NK-92 (cell line): ENCODE measurements around the gene DHX8.

ENCODE experiments used
- DNase-seq: peaks from one replicate; lab custom pipeline; 2025; ENCODE audit not compliant: unreplicated experiment; lab: John Stamatoyannopoulos, UW

DHX8 gene

DNA sequence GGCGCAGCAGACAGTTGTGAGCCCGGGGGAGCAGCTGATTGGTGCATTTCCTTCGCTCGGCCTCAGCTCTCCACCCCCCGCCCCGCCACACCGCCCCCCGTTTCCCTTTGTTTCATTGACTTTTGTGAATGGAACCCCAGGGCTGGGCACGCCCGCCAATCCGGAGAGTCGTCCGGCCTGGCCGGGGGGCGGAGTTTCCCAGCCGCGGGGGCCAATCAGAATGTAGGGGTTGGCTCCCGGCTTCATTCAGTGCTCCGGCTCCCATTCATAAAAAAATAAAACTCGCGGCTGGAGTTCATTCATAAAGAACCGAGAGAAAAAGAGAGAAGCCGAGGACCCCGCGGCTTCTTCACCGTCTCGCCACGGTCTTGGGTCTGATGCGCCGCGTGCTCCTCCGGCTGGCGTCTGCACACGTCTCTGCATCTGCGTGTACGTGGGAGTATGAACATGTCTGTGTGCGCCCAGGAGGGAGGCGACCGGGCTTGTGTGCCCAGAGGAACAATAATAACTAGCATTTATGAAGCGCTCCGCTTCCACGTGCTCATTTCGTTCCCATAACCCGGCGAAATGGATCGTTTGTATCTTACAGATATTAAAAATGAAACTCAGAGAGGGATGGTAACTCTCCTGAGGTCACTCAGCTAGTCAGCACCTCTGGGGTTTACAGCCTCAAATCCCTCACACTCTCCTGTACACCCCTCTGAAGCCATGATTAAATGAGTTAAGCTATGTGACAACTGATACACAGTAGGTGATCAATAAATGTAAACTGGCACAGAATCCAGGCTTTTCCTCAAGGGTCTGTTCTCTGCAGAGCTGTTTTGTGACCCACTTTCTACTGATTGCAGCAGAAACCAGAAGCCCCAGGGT is 62.8 kb downstream of the DHX8 start, which contains the start of gene ETV4:
ETV4 (minus strand) TSS at position 22 of the 870 bp plus-strand sequence. CDS start 723 bp downstream, outside the sequence.
- no peak for DNase-seq

DNA sequence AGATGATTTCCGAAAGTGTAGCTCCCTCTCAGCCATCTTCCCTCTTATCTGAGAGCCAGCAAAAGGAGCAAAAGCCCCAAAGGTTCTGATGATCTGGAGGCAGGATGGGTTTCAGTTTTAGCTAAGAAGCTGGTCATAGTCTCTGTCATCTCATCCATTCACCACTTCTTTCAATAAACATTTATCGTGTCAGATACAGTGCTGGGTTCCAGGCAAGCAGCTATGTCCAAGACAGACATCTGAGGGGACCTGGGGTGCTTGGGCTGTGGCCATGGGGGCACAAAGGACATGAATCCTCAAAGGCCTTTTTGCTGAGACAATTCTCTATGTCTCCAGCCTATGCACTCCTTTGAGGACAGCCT is 63.4 kb downstream of the DHX8 start:
- DNase-seq, result no peak

DNA sequence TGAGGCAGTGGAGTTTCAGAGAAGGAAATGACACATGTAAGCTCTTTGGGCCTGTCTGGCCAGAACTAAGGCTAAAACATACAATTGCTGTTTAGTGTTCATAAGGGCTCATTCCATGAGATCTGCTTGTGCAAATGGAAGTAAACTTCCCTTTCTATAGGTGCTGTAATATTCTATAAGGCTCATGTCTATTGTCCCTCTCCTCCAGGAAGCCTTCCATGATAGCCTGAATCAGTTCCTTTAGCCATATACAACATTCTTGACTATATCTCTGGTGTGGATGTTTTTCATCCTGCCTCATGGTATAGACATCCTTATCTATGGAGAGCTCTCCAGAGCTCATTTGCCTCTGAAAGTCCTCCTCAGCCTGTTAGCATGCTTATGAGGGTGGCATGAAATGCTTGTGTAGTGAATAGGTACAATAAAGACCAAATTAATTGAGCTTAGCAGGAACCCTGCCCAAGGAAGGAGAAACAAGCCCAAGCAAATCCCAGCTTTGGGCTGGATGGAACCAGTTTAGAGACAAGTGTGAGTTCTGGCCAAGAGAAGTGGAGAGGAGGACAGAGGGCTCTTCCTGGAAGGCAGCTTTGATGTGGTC is 64.0 kb downstream of the DHX8 start:
- DNase-seq, result no peak

DNA sequence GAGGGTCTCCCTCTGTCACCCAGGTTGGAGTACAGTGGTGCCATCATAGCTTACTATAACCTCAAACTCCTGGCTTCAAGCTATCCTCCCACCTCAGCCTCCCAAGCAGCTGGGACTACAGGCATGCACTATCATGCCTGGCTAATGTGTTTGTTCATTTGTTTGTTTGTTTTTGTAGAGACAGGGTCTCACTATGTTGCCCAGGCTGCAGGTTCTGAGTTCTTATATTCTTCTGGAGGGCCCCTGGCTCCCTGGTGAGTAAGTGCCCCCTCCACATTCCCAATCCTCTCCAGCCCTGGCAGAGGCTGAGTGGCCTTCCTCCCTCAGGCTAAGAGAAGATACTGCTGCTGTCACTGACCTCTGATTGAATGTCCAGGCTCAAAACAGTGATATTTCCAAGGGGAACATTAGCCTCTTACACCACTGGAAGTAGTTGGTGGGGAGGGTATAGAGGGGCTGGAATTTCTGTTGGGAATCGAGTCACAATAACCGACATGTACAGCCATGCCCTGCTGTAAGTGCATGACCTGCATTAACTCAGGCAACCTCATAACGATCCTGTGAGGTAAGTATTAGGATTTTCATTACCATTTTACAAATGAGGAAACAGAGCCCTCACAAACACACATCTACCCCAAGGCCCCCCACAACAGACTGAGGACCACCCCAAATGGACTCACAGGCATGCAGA is 65.1 kb downstream of the DHX8 start:
- no peak for DNase-seq

DNA sequence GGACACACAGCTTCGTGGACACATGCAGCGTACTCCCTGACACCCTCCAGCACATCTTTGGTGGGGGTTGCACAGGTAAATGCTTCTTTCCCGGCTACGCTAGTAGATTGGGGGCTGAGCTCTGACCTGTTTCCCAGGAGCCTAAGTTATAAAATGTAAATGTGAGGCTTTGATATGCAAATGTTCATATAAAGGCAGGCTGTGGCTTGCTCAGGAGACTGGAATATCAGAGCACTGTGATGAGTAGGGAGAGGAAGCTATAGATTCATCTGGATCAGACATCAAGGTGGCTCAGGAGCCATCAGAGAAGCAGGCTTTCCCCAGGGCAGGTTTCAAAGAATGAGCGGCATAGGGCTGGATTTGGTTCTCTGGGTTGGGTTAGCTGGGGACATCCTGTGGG is 65.7 kb downstream of the DHX8 start:
- no peak for DNase-seq

DNA sequence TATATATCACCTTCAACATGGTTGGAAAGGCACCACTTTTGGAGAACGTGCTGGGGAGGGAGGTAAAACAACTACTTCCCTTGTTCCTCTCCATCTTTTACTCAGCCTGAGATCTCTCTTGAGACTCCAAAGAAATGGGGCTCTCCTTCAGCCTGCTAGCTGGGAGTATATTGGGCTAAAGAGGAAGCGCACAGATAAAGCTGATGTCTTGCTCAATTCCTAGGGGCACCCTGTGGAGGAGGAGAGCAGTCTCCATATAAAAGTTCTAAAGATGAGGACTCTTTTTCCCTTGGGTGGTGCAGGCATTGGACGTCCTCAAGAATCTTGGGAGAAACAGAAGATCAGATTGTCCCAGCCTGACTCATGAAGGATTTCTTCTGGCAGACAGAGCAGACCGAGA is 67.0 kb downstream of the DHX8 start:
- DNase-seq, result no peak

DNA sequence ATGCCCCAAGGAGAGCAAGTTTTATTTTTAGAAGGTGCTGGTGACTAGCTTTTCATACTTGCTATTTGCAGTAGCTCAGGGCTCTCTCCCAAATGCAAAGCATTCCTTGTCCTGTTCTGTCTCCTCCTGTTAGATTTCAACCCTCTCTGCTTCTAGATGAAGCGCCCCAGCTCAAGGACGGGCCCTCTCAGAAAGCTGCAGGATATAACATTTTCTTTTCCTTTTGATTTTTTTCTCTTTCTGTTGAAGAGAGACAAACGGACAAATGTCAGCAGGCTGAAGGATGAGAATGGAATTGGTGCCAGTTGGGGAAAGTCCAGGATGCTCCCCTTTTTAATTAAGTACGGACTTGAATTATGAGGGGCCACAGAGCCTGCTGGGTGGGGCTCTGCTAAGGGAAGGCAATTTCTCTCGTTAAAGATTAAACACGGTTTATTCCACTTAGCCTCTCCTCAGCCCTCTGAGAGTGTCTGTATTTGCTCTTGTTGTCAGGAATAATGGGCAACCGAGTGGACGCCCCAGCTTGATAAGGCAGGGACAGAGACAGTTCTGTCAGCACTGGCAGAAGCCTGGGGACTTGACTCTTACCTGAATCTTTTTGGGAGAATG is 68.6 kb downstream of the DHX8 start:
- no peak for DNase-seq

DNA sequence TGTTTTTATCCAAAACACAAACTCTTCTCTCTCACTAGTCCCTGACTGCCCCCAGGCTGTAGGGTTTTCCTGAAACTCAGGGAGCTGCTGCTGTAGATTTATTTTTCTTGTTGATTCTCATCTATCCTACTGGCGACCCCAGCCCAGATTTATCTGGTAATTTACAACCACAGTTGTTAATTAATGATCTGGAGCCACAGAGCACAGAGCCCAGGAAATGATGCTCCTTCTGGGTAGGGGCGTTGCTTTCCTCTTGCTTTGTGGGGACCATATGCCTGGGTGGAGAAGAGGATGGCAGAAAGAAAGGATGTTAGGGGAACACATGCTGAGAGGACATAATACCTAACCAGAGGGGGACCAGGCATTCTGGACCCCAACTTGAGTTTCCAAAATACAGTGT is 69.8 kb downstream of the DHX8 start:
- DNase-seq, result no peak

DNA sequence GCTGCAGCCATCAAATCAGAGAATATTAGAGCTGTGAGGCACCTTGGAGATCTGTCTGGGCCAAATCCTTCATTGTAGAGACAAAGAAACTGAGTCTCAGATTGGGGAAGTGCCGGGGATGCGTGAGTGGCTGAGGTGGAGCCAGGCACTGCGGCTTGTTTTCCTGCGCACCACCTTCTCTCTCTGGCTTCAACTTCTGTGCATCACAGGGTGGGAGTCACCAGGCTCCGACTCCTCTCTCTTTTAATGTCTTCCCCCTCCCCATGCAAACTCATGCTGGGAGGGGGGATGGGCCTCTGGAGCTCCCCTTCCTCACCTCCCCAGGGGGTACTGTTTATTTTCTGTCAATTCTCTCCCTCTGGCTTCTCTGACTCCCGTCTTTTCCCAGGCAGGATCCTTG is 71.1 kb downstream of the DHX8 start:
- no peak for DNase-seq

DNA sequence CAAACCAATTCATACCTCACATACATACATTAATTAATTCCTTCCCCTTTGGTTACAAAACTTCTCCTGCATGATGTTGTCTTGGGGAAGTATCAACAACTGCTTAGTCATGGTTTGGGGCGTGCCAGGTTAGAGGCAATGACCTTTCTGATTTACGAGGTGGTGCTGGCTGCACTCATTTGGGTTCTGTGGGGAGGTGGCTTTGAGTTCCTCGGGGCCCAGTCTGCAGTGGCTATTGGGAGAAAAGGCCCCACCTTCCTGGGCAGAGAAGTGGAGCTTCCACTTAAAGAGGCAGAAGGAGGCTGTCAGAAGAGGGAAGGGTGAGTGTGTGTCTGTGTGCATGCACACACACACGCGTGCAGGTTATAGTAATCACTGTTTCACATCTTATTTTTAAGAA is 72.5 kb downstream of the DHX8 start:
- DNase-seq, result no peak

DNA sequence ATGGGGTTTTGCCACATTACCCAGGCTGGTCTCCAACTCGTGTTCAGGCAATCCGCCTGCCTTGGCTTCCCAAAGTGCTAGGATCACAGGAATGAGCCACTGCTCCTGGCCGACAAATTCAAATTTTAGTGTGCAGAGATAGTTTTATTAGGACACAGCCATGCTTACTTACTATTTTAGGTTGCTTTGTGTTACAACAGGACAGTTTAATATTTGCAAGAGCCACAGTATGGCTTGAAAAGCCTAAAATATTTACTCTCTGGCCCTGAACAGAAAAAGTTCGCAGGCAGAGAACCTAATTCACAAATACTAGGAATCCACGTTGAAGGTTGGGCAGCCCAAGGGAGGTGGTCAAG is 75.0 kb downstream of the DHX8 start:
- DNase-seq, result no peak

DNA sequence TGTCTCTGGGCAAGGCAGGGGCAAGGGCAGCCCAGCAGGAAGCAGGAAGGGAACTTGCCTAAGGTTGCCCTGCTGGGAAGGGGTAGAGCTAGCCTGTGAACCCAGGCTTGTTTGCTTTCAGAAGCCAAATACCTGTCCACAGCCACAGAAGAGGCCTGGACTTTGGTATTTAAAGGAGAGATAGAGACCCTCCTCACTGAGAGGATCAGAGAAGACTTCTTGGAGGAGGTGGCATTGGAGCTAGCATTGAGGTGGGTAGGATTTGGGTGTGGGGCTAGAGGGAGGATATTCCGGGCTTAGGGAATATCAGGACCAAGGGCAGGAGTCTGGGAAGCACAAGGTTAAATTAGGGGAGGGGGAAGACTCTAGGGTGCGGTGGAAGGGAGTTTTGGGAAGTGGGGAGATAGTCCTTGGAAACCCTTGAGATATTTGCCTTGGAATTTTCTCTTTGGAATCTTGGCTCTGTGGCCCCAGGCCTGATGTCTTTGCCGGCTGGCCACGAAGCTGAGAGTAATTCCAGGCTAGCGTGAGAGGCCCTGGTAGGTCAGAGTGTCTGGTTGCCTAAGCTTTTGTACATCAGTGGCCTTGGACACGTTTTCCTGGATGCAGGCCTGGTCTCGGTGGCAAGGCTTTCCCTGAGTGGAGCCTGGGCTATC is 75.5 kb downstream of the DHX8 start:
- DNase-seq, result no peak

DNA sequence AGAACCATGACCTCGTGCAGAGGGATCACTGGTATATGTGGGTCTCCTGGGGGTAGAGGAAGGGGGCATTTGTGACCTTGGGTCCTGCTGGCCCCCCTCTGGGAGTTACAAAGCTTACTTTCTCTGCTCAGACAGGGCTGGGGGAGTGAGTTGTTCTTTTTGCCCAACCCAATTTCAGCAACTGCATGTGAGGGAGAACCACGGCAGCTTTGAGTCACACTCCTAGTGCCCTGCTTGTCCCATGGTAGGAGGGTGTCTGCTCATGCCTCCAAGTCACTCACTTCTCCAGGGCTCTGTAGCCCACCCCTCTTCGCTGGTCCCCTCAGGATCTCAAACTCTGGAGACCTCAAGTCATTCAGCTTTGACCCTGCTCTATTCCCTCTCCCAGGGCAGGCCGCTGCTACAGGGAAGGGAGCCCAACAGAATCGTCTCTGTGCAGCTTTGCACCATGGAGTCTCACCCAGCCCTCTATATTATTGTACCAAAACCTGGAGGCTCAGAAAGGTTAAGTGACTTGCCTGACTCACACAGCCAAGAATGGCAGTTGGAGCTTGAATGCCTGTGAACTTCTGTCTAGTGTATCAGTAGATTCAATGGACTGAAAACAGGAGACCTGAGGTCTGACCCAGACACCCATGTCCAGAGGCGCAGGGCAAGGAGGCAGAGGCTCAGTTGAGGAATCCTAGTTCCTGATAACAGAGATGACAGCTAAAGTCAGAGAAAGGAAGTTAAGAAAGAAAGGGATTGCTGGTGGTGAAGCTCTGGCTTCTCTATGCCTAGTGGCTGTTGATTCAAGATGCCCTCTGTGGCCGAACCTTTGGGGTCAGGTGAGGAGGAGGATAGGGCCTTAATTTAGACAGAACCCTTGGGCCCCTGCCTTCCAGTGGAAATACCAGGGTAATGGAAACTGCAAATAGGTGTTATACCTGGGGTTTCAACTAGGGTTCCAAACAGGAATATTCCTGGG is 77.0 kb downstream of the DHX8 start:
- no peak for DNase-seq

DNA sequence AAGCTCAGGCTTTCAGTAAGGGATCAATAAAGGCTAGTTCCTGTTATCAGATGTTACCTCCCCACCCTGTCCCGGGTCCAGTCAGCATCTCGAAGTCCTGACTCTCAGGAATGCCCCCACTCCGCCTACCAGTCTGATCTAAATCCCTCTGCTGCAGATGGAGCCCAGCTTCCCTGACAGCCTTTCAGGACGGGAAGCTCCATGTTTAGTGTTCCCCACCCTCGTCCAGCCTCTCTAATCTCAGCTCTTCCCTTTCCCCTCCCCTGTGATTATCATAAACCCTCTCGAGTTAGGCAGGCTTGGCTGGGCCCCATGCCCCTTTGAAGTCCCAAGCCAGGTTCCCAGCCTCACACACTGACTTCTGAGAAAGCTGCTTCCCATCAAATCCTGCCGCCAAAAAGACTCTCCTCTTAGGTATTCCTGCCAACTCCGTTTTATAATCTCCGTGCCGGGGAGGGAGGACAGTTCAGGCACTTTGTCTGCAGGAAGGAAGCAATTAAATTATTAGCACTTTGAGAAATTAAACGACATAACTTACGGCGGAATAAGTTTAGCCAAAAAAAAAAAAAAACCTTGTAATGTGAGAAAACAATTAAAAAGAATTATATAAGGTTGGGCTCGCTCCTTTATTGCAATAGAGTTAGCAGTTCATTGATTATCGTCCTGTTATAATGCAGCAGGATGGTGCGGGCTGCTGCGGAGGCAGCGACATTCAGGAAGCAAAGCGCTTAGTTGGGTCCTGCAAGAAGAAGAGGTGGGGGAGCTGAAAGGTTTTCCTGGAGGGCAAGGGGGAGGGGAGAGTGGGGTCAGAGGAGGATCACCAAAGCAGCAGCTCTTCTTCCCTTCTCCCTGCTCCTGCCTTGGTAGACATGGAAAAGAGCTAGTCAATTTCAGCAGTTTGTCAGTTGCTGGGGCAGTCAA is 79.2 kb downstream of the DHX8 start:
- DNase-seq, result no peak

DNA sequence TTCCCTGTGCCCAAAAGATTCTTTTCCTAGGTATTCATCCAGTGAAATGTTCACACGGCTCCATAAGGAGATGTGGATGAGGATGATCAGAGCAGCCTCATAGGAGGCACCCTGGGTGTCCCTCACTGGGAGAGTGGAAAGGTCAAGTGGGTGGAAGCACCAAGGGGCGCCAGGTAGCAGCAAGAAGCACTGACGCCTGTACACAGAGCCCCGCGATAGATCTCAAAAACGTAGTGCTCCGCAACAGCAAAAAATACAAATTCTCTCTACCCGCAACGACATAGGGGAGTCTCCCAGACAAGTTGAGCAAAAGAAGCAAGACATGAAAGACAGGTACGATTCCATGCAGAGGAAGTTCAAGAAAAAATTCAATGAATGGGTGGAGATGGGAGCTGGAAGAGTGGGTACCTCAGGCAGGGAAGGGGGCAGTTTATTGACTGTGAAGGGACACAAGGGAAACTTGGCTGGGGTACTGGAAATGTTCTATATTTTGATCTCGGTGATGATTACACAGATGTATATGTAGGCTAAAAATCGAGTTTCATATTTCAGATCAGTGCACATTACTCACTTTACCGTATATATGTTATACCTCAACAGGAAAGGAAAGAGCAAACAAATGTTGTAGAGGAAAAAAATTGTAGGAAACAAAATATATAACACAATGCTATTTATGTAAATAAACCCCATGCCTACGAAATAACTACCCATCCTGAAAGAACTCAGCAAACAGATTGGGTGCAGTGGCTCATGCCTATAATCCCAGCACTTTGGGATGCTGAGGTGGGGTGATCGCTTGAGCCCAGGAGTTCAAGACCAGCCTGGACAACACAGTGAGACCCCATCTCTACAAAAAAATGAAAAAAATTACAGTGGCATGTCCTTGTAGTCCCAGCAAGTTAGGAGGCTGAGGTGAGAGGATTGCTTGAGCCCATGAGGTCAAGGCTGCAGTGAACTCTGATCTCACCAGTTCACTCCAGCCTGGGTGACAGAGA is 80.1 kb downstream of the DHX8 start:
- DNase-seq, result no peak

DNA sequence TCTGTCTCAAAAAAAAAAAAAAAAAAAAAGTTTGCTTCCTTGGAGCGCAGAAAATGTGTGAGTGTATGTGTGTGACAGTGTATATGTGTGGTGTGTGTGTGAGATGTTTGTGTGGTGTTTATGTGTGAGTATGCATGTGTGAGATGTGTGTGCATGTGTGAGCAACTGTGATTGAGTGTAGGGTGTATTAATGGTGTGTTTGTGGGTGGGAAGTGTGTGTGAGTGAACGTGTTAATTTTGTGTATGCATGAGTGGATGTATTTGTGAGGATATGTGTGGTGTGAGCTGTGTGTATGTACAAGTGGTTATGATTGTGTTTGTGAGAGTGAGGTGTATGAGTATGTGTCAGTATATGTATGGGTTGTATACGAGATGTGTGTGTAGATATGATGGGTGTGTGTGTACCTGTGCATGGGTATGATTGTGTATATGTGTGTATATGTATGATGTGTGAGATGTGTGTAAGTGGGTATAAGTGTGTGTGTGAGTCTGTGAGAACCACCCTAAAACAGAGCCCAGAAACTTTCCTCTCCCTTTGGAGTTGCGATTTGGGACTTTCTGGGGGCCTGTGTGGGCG is 84.8 kb downstream of the DHX8 start:
- no peak for DNase-seq

DNA sequence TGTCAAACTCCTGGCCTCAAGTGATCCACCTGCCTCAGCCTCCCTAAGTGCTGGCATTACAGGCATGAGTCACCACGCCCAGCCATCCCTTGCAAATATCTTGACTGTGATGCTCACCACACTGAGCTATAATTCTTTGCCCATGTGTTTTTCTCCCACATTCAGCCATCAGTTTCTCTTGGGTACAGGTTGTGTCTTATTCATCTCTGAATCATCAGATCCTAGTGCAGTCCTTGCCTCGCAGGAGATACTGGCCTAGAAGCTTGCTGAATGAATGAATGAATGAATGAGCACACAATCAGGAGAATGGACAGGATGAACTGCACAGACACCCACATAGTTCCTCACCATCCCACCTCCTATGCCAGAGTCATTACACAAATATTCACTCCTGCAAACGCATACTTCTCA is 86.7 kb downstream of the DHX8 start:
- DNase-seq, result no peak
